IMR-90 (cell line): ENCODE data around the gene NOP16. TPM values are rescaled to one million over a fixed set of nuclear protein-coding genes. Genes with fewer than 3 reads are reported as not detected.

Source experiments
- ATAC-seq: fragments of 200-7000 bp; cut with Tn5 transposase; 2 replicates; pipeline ENCODE4 v1.9.1; 2020; ENCODE audit warnings: low read depth, mild to moderate bottlenecking, moderate library complexity
- BruUV-seq: library from RNA; stranded (reverse); fragments of 400-500 nt; replicated peaks from 2 replicates; lab custom pipeline; 2021; lab: Mats Ljungman, UMichigan
- CTCF ChIA-PET: fragments of 300-600 bp; formaldehyde crosslinking; extraction: SDS; loops from one replicate; lab custom pipeline; 2021; ENCODE audit warnings: antibody characterized with exemption; lab: Yijun Ruan, JAX
- POLR2A ChIA-PET: fragments of 300-600 bp; sonication (Branson Sonifier 250); formaldehyde crosslinking; loops from one replicate; lab custom pipeline; 2022; ENCODE audit warnings: antibody characterized with exemption; ENCODE audit not compliant: unreplicated experiment; lab: Charles Lee
- DNase-seq: peaks from one replicate; pipeline ENCODE4 v3.0.0; 2013
- H2AFZ ChIP-seq: replicated peaks from 2 replicates; pipeline ENCODE3; 2013; ENCODE audit warnings: low read length, mild to moderate bottlenecking; ENCODE audit not compliant: poor library complexity
- H2AK5ac ChIP-seq: 2 replicates; pipeline ENCODE4 v1.6.1; 2013; ENCODE audit warnings: low read depth, low read length, inconsistent platforms
- H2AK9ac ChIP-seq: replicated peaks from 2 replicates; pipeline ENCODE3; 2013; ENCODE audit warnings: mild to moderate bottlenecking, low read depth, low read length, moderate library complexity; ENCODE audit not compliant: poor library complexity
- H2BK120ac ChIP-seq: 2 replicates; pipeline ENCODE4 v1.6.1; 2013; ENCODE audit warnings: low read depth, low read length, inconsistent platforms
- H2BK15ac ChIP-seq: 3 replicates; pipeline ENCODE4 v1.6.1; 2013; ENCODE audit warnings: low read depth, low read length, inconsistent platforms
- H2BK20ac ChIP-seq: 2 replicates; pipeline ENCODE4 v1.6.1; 2013; ENCODE audit warnings: low read depth, mild to moderate bottlenecking, inconsistent platforms, low read length, moderate library complexity
- H2BK5ac ChIP-seq: 2 replicates; pipeline ENCODE4 v1.6.1; 2013; ENCODE audit warnings: mild to moderate bottlenecking, low read depth, low read length, inconsistent platforms; ENCODE audit not compliant: poor library complexity, severe bottlenecking
- H3K14ac ChIP-seq: replicated peaks from 2 replicates; pipeline ENCODE4 v1.6.1; 2013; ENCODE audit warnings: low read depth, low read length, inconsistent platforms
- H3K18ac ChIP-seq: 2 replicates; pipeline ENCODE4 v1.6.1; 2013; ENCODE audit warnings: low read depth, low read length, control low read depth
- H3K23ac ChIP-seq: 2 replicates; pipeline ENCODE4 v1.6.1; 2013; ENCODE audit warnings: low read depth, low read length, inconsistent platforms
- H3K27ac ChIP-seq: 2 replicates; pipeline ENCODE4 v1.5.1; 2013; ENCODE audit warnings: mild to moderate bottlenecking, control low read depth, low read length; ENCODE audit not compliant: insufficient read depth
- H3K27me3 ChIP-seq: 2 replicates; pipeline ENCODE4 v1.6.1; 2013; ENCODE audit warnings: low read length; ENCODE audit not compliant: control insufficient read depth, insufficient read depth
- H3K36me3 ChIP-seq: 2 replicates; pipeline ENCODE4 v1.6.1; 2013; ENCODE audit warnings: low read length, mixed read lengths; ENCODE audit not compliant: control insufficient read depth, insufficient read depth
- H3K4ac ChIP-seq: 2 replicates; pipeline ENCODE4 v1.6.1; 2013; ENCODE audit warnings: low read depth, low read length, inconsistent platforms
- H3K4me1 ChIP-seq: 2 replicates; pipeline ENCODE4 v1.6.1; 2013; ENCODE audit warnings: low read length, mixed read lengths; ENCODE audit not compliant: control insufficient read depth, insufficient read depth
- H3K4me2 ChIP-seq: 2 replicates; pipeline ENCODE4 v1.6.1; 2013; ENCODE audit warnings: low read depth, mild to moderate bottlenecking, control low read depth, low read length, moderate library complexity
- H3K4me3 ChIP-seq: 2 replicates; pipeline ENCODE4 v1.5.1; 2013; ENCODE audit warnings: low read depth, mild to moderate bottlenecking, control low read depth, low read length, moderate library complexity; ENCODE audit not compliant: insufficient read depth
- H3K56ac ChIP-seq: 2 replicates; pipeline ENCODE4 v1.6.1; 2013; ENCODE audit warnings: low read length, inconsistent platforms; ENCODE audit not compliant: insufficient read depth; ENCODE audit errors: extremely low read depth
- H3K79me1 ChIP-seq, 2 experiments: 2 replicates each; pipeline ENCODE4 v1.6.1; 2013; ENCODE audit warnings: low read length in 2 of 2, inconsistent platforms in 1 of 2, low read depth in 1 of 2
- H3K9ac ChIP-seq: 2 replicates; pipeline ENCODE4 v1.6.1; 2013; ENCODE audit warnings: low read depth, low read length, control low read depth
- H3K9me1 ChIP-seq: 2 replicates; pipeline ENCODE4 v1.6.1; 2013; ENCODE audit warnings: low read length, inconsistent platforms; ENCODE audit not compliant: insufficient read depth
- H3K9me3 ChIP-seq: 2 replicates; pipeline ENCODE4 v1.6.1; 2013; ENCODE audit warnings: low read length; ENCODE audit not compliant: control insufficient read depth, insufficient read depth
- H4K20me1 ChIP-seq: 2 replicates; pipeline ENCODE4 v1.6.1; 2013; ENCODE audit warnings: low read length, inconsistent platforms; ENCODE audit not compliant: insufficient read depth
- H4K5ac ChIP-seq: 2 replicates; pipeline ENCODE4 v1.6.1; 2013; ENCODE audit warnings: mild to moderate bottlenecking, low read depth, low read length, control low read depth
- H4K8ac ChIP-seq, 2 experiments: 2 replicates each; pipeline ENCODE4 v1.6.1; 2013; ENCODE audit warnings: low read depth in 2 of 2, low read length in 2 of 2, control low read depth in 1 of 2, inconsistent platforms in 1 of 2
- H4K91ac ChIP-seq: 2 replicates; pipeline ENCODE4 v1.6.1; 2013; ENCODE audit warnings: low read depth, low read length, inconsistent platforms; ENCODE audit not compliant: insufficient read depth
- WGBS, 2 experiments: methylation state at CpG; one replicate each; pipeline versions ENCODE4 v1.1.5 to v1.1.7; 2013; ENCODE audit warnings: missing lambda C conversion rate in 2 of 2; ENCODE audit not compliant: insufficient read length in 1 of 2; ENCODE audit errors: extremely low coverage in 2 of 2; 5-methylcytosine and 5-hydroxymethylcytosine counted together
- dilution Hi-C: fragments of 300-500 bp; cut with HindIII; formaldehyde crosslinking; loops from one replicate; pipeline ENCODE4 v1.14.3; 2018; ENCODE audit warnings: low sequenced_read_pairs; ENCODE audit not compliant: unreplicated experiment
- in situ Hi-C: fragments of 300-500 bp; cut with MboI; formaldehyde crosslinking; loops from 3 replicates; pipeline ENCODE4 v1.14.3; 2019; ENCODE audit warnings: low sequenced_read_pairs, inconsistent platforms, mixed read lengths
- intact Hi-C: fragments of 100-400 bp; cut with micrococcal nuclease; formaldehyde crosslinking; loops from 2 replicates; pipeline ENCODE4 v1.10.0; 2022
- polyA plus RNA-seq, 3 experiments: library from polyadenylated mRNA; depleted of rRNA; stranded (reverse); fragments of >200 nt; gene quantifications; 2 replicates each; pipeline ENCODE4 v1.2.3, GENCODE V29; 2012; ENCODE audit warnings: low replicate concordance in 1 of 3
- total RNA-seq: library from RNA; depleted of rRNA; stranded (reverse); fragments of >200 nt; gene quantifications from 2 replicates; pipeline ENCODE4 v1.2.3, GENCODE V29; 2012
- TF ChIP-seq, protein P1 (sequence below): fragments of 150-350 bp; IDR thresholded peaks from 2 replicates; pipeline ENCODE4 v1.6.1; 2016; ENCODE audit warnings: low read depth, mild to moderate bottlenecking, low read length, moderate library complexity, borderline replicate concordance
- TF ChIP-seq, protein P2 (sequence below): conservative IDR thresholded peaks from 2 replicates; pipeline ENCODE4 v1.5.1; 2012; ENCODE audit warnings: mild to moderate bottlenecking, low read depth, low read length, improper control_type of control experiment

NOP16 gene
- total and polyA plus RNA-seq, 2 of the 4 experiments (the other 2 are of a cell fraction) = 28.0 to 60.4 TPM

DNA sequence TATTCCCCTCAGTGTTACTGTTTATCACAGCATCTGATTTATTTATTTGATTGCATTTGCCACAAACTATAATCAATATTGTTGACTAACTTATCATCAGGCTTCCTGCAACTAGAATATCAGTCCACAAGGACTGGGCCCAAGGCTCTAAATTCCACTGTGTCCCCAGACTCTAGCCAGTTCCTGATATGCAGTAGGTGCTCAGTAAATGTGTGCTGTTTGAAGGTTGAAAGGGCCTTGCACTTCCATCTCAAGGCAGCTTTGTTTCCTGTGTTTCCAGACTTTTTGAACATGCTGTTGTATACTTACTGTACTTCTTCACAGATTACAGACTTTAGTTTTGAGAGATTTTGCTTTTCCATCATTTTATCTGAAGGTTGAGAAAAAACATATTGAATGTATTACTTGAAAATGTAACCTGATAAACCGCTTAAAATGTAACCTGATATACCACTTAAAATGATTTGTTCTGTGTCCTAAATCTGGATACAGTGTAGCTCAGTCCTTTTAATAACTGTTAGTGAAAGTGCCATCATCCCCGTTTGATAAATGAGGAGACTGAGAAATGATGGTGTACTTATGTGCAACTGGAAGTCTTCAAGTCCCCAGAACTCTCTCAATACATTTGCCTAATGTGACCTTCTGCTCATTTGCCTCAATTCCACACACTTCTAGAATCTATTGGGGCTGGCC is 45.5 kb downstream of the NOP16 start:
- Histone ChIP-seq H2BK5ac (no peak overlapping the region), H2BK120ac (no peak overlapping the region), H4K5ac (no peak overlapping the region), H3K23ac (no peak overlapping the region), H4K91ac (no peak overlapping the region), H2AFZ (no peak overlapping the region), H3K18ac (no peak overlapping the region), H3K9ac (no peak overlapping the region), H4K20me1 (no peaks in the 10 kb centered on the region), H2AK9ac (no peak overlapping the region), H3K27me3 (no peaks in the 10 kb centered on the region), H3K4me2 (no peak overlapping the region), H3K27ac (no peak overlapping the region), H3K14ac (no peak overlapping the region), H2BK20ac (no peak overlapping the region), H3K9me1 (no peaks in the 10 kb centered on the region), H3K36me3 (peaks cover 34% of the 10 kb centered on the region), H2BK15ac (no peak overlapping the region), H3K56ac (no peak overlapping the region), H3K79me1 (no peaks in the 10 kb centered on the region; a peak in 1 of 4 replicates), H3K4me3 (no peak overlapping the region), H3K9me3 (no peaks in the 10 kb centered on the region), H3K4ac (no peak overlapping the region), H2AK5ac (no peak overlapping the region), H4K8ac (no peak overlapping the region), H3K4me1 (no peaks in the 10 kb centered on the region)
- DNase-seq (no peak), ATAC-seq (no peak)
- dilution Hi-C loops (no loop called here), in situ Hi-C loops (loop anchor here (25.0 kb wide), 1 partner anchor 606 kb away; no protein-coding TSS in a partner anchor), intact Hi-C loops (no loop called here)
- BruUV-seq = no TSS peak
- WGBS, 2 experiments = no CpG with 5 or more reads among the region's 2 CpGs
- TF ChIP-seq, protein P1, sequence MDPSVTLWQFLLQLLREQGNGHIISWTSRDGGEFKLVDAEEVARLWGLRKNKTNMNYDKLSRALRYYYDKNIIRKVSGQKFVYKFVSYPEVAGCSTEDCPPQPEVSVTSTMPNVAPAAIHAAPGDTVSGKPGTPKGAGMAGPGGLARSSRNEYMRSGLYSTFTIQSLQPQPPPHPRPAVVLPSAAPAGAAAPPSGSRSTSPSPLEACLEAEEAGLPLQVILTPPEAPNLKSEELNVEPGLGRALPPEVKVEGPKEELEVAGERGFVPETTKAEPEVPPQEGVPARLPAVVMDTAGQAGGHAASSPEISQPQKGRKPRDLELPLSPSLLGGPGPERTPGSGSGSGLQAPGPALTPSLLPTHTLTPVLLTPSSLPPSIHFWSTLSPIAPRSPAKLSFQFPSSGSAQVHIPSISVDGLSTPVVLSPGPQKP = no peak
- TF ChIP-seq, protein P2, sequence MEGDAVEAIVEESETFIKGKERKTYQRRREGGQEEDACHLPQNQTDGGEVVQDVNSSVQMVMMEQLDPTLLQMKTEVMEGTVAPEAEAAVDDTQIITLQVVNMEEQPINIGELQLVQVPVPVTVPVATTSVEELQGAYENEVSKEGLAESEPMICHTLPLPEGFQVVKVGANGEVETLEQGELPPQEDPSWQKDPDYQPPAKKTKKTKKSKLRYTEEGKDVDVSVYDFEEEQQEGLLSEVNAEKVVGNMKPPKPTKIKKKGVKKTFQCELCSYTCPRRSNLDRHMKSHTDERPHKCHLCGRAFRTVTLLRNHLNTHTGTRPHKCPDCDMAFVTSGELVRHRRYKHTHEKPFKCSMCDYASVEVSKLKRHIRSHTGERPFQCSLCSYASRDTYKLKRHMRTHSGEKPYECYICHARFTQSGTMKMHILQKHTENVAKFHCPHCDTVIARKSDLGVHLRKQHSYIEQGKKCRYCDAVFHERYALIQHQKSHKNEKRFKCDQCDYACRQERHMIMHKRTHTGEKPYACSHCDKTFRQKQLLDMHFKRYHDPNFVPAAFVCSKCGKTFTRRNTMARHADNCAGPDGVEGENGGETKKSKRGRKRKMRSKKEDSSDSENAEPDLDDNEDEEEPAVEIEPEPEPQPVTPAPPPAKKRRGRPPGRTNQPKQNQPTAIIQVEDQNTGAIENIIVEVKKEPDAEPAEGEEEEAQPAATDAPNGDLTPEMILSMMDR = no peak
- POLR2A ChIA-PET = interaction anchor here (0.5 kb wide), 1 partner anchor 201 kb away, joined by 8 read pairs; no protein-coding TSS in a partner anchor
- CTCF ChIA-PET = interaction anchor here (0.5 kb wide), 1 partner anchor 11 kb away, joined by 4 read pairs; no protein-coding TSS in a partner anchor
